ENCODE measurements around the gene NUDT5. TPM values are rescaled to one million over a fixed set of nuclear protein-coding genes. Genes with fewer than 3 reads are reported as not detected.

Gene NUDT5
- total RNA-seq, 1 experiment from 2014 or later, result 108 TPM

Other genes with a start within 250 kb of the NUDT5 start
- 10.6 and 19.2 TPM in 2 replicates for gene UPF2, start 153.1 kb downstream of the NUDT5 start, total RNA-seq (2014; rRNA removed; shearing (Covaris generic))
- 59.4 and 79.0 TPM in 2 replicates for gene DHTKD1, start 126.9 kb downstream of the NUDT5 start, total RNA-seq (2014; rRNA removed; shearing (Covaris generic))
- 11.0 and 14.5 TPM in 2 replicates for gene SEC61A2, start 66.2 kb downstream of the NUDT5 start, total RNA-seq (2014; rRNA removed; shearing (Covaris generic))
- gene CDC123, start 297 bp upstream of the NUDT5 start, total RNA-seq (2014; rRNA removed; shearing (Covaris generic)), result 180 and 231 TPM in 2 replicates
- gene CAMK1D, start 153.7 kb upstream of the NUDT5 start, total RNA-seq (2014; rRNA removed; shearing (Covaris generic)), result 2.9 and 3.4 TPM in 2 replicates

All from H7 (cell line).